HEK293T (cell line): ENCODE measurements around the gene NSMCE1.

Experiments used
- BHLHE40 ChIP-seq: fragments of 450-650 bp; IDR thresholded peaks from 2 replicates; pipeline ENCODE4 v1.6.1; 2016; ENCODE audit warnings: mild to moderate bottlenecking, moderate library complexity, borderline replicate concordance
- CTBP1 ChIP-seq: fragments of 450-650 bp; IDR thresholded peaks from 2 replicates; pipeline ENCODE4 v1.6.1; 2016; ENCODE audit warnings: borderline replicate concordance
- ELF4 ChIP-seq: fragments of 450-650 bp; IDR thresholded peaks from 2 replicates; pipeline ENCODE4 v1.6.1; 2017; ENCODE audit warnings: antibody characterized with exemption
- FOXM1 ChIP-seq: fragments of 450-650 bp; IDR thresholded peaks from 2 replicates; pipeline ENCODE4 v1.6.1; 2017; ENCODE audit warnings: mild to moderate bottlenecking, borderline replicate concordance
- LEF1 ChIP-seq: fragments of 450-650 bp; IDR thresholded peaks from 2 replicates; pipeline ENCODE4 v1.6.1; 2017; ENCODE audit warnings: mild to moderate bottlenecking, borderline replicate concordance
- NFRKB ChIP-seq: fragments of 450-650 bp; IDR thresholded peaks from 2 replicates; pipeline ENCODE4 v1.6.1; 2016; ENCODE audit warnings: mild to moderate bottlenecking, moderate library complexity
- SP1 ChIP-seq: fragments of 450-650 bp; IDR thresholded peaks from 2 replicates; pipeline ENCODE4 v1.6.1; 2017
- SUZ12 ChIP-seq: fragments of 450-650 bp; IDR thresholded peaks from 2 replicates; pipeline ENCODE4 v1.6.1; 2016; ENCODE audit warnings: mild to moderate bottlenecking
- TARDBP ChIP-seq: fragments of 450-650 bp; IDR thresholded peaks from 2 replicates; pipeline ENCODE4 v1.6.1; 2016
- TF ChIP-seq, protein P1 (sequence below): fragments of 450-650 bp; IDR thresholded peaks from 2 replicates; pipeline ENCODE4 v1.6.1; 2016

DNA sequence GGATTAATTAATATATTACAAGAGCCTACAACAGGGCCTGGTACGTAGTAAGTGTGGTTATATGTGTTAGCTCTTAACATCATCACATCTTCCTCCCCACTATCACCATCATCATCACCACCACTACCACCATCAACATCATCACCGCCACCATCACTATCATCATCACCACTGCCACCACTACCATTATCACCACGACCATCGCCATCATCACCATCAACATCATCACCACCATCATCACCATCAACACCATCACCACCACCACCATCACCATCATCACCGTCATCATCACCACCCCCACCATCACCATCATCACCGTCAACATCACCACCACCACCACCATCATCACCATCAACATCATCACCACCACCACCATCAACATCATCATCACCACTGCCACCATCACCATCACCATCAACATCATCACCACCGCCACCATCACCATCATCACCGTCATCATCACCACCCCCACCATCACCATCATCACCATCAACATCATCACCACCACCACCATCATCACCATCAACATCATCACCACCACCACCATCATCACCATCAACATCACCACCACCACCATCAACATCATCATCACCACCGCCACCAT is 37.4 kb upstream of the NSMCE1 start:
- TF ChIP-seq TARDBP: no peak
- TF ChIP-seq NFRKB: no peak
- TF ChIP-seq LEF1: no peak
- TF ChIP-seq, protein P1, sequence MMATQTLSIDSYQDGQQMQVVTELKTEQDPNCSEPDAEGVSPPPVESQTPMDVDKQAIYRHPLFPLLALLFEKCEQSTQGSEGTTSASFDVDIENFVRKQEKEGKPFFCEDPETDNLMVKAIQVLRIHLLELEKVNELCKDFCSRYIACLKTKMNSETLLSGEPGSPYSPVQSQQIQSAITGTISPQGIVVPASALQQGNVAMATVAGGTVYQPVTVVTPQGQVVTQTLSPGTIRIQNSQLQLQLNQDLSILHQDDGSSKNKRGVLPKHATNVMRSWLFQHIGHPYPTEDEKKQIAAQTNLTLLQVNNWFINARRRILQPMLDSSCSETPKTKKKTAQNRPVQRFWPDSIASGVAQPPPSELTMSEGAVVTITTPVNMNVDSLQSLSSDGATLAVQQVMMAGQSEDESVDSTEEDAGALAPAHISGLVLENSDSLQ: no peak
- TF ChIP-seq SP1: no peak
- TF ChIP-seq BHLHE40: no peak
- no peak for TF ChIP-seq ELF4
- no peak for TF ChIP-seq FOXM1
- no peak for TF ChIP-seq SUZ12
- TF ChIP-seq CTBP1: no peak
